Muscle layer of duodenum (tissue), 2 donors: ENCODE measurements around the gene SLC5A3.

Experiments used
- H3K27ac ChIP-seq: one replicate; pipeline ENCODE4 v1.7.0; 2013; ENCODE audit warnings: mild to moderate bottlenecking, low read length
- H3K27me3 ChIP-seq: one replicate; pipeline ENCODE4 v1.7.0; 2013; ENCODE audit warnings: low read depth, mild to moderate bottlenecking, control low read depth, low read length
- H3K36me3 ChIP-seq, 2 donors: one replicate each; pipeline ENCODE4 v1.7.0; 2013; ENCODE audit warnings: low read length in 2 of 2, control low read depth in 1 of 2, mild to moderate bottlenecking in 1 of 2; ENCODE audit not compliant: insufficient read depth in 2 of 2, control insufficient read depth in 1 of 2
- H3K4me1 ChIP-seq, 2 donors: one replicate each; pipeline ENCODE4 v1.7.0; 2013; ENCODE audit warnings: low read length in 2 of 2, mild to moderate bottlenecking in 2 of 2, control low read depth in 1 of 2, moderate library complexity in 1 of 2; ENCODE audit not compliant: insufficient read depth in 2 of 2, control insufficient read depth in 1 of 2
- H3K4me3 ChIP-seq, 2 donors: one replicate each; pipeline ENCODE4 v1.7.0; 2013; ENCODE audit warnings: low read length in 2 of 2, low read depth in 1 of 2, mild to moderate bottlenecking in 1 of 2
- H3K9me3 ChIP-seq, 2 donors: one replicate each; pipeline ENCODE4 v1.7.0; 2013; ENCODE audit warnings: low read length in 2 of 2, control low read depth in 1 of 2, mild to moderate bottlenecking in 1 of 2; ENCODE audit not compliant: control insufficient read depth in 1 of 2
- donor health status: healthy.

The SLC5A3 gene

GRCh38 chr21:34072145-34073031, 990 bp upstream of the SLC5A3 start:
- Histone ChIP-seq H3K4me1 (peaks cover 13 to 27% of the 10 kb centered on the region in 2 donors), H3K27me3 (no peaks in the 10 kb centered on the region), H3K4me3 (peak overlapping the region in 1 of 2 donors; percentile 69), H3K27ac (no peak overlapping the region), H3K36me3 (no peaks in the 10 kb centered on the region), H3K9me3 (no peaks in the 10 kb centered on the region)

- H3K9me3 ChIP-seq = no peaks in the 10 kb centered on the region
- no peaks in the 10 kb centered on the region for H3K36me3 ChIP-seq
- H3K4me1 ChIP-seq = peaks cover 13 to 28% of the 10 kb centered on the region in 2 donors
- H3K27ac ChIP-seq = peak overlapping the region; percentile 65
- no peaks in the 10 kb centered on the region for H3K27me3 ChIP-seq
- H3K4me3 ChIP-seq = peak overlapping the region; percentile 77 to 80
Observed at GRCh38 chr21:34073749-34074282, 438 bp downstream of the SLC5A3 start.

GRCh38 chr21:34074283-34075090, 1.1 kb downstream of the SLC5A3 start:
- no peaks in the 10 kb centered on the region for H3K9me3 ChIP-seq
- H3K27ac ChIP-seq = peak overlapping the region; percentile 65
- H3K36me3 ChIP-seq = no peaks in the 10 kb centered on the region
- H3K4me3 ChIP-seq = peak overlapping the region; percentile 77 to 80
- H3K27me3 ChIP-seq = no peaks in the 10 kb centered on the region
- peaks cover 13 to 32% of the 10 kb centered on the region in 2 donors for H3K4me1 ChIP-seq

- H3K9me3 ChIP-seq = no peaks in the 10 kb centered on the region
- no peaks in the 10 kb centered on the region for H3K27me3 ChIP-seq
- H3K4me3 ChIP-seq = peak overlapping the region; percentile 77 to 80
- H3K4me1 ChIP-seq = peaks cover 13 to 37% of the 10 kb centered on the region in 2 donors
- no peak overlapping the region for H3K27ac ChIP-seq
- H3K36me3 ChIP-seq = no peaks in the 10 kb centered on the region
Observed at GRCh38 chr21:34075091-34075425, 1.7 kb downstream of the SLC5A3 start.

- no peak overlapping the region for H3K27ac ChIP-seq
- H3K36me3 ChIP-seq = no peaks in the 10 kb centered on the region
- H3K4me3 ChIP-seq = peak overlapping the region; percentile 9 to 80
- peaks cover 13 to 38% of the 10 kb centered on the region in 2 donors for H3K4me1 ChIP-seq
- no peaks in the 10 kb centered on the region for H3K9me3 ChIP-seq
- no peaks in the 10 kb centered on the region for H3K27me3 ChIP-seq
Observed at GRCh38 chr21:34075760-34076660, 2.6 kb downstream of the SLC5A3 start.

GRCh38 chr21:34076835-34077234, 3.5 kb downstream of the SLC5A3 start:
- no peaks in the 10 kb centered on the region for H3K27me3 ChIP-seq
- H3K27ac ChIP-seq = no peak overlapping the region
- H3K9me3 ChIP-seq = no peaks in the 10 kb centered on the region
- H3K4me3 ChIP-seq = no peak overlapping the region
- peaks cover 13 to 43% of the 10 kb centered on the region in 2 donors for H3K4me1 ChIP-seq
- H3K36me3 ChIP-seq = no peaks in the 10 kb centered on the region

GRCh38 chr21:34077888-34078287, 4.5 kb downstream of the SLC5A3 start:
- Histone ChIP-seq H3K36me3 (no peaks in the 10 kb centered on the region), H3K4me3 (no peak overlapping the region), H3K4me1 (peaks cover 13 to 42% of the 10 kb centered on the region in 2 donors), H3K27me3 (no peaks in the 10 kb centered on the region), H3K9me3 (no peaks in the 10 kb centered on the region), H3K27ac (no peak overlapping the region)

GRCh38 chr21:34078915-34079314, 5.5 kb downstream of the SLC5A3 start:
- H3K9me3 ChIP-seq = no peaks in the 10 kb centered on the region
- no peak overlapping the region for H3K27ac ChIP-seq
- no peak overlapping the region for H3K4me3 ChIP-seq
- H3K4me1 ChIP-seq = peaks cover 13 to 47% of the 10 kb centered on the region in 2 donors
- no peaks in the 10 kb centered on the region for H3K36me3 ChIP-seq
- no peaks in the 10 kb centered on the region for H3K27me3 ChIP-seq

- H3K27ac ChIP-seq = no peak overlapping the region
- H3K4me1 ChIP-seq = peaks cover 3 to 36% of the 10 kb centered on the region in 2 donors
- no peak overlapping the region for H3K4me3 ChIP-seq
- no peaks in the 10 kb centered on the region for H3K9me3 ChIP-seq
- H3K36me3 ChIP-seq = no peaks in the 10 kb centered on the region
- no peaks in the 10 kb centered on the region for H3K27me3 ChIP-seq
Observed at GRCh38 chr21:34080710-34081109, 7.3 kb downstream of the SLC5A3 start.

GRCh38 chr21:34082769-34083168, 9.4 kb downstream of the SLC5A3 start:
- Histone ChIP-seq H3K27me3 (no peaks in the 10 kb centered on the region), H3K27ac (no peak overlapping the region)

More at GRCh38 chr21:34082769-34083168, 9.4 kb downstream of the SLC5A3 start:
- H3K4me3 ChIP-seq = no peak overlapping the region
- H3K9me3 ChIP-seq = no peaks in the 10 kb centered on the region
- H3K4me1 ChIP-seq = peaks cover 0 to 29% of the 10 kb centered on the region in 2 donors
- H3K36me3 ChIP-seq = no peaks in the 10 kb centered on the region
